Thyroid gland (tissue), 4 donors: ENCODE results near the gene LSP1. TPM values are rescaled to one million over a fixed set of nuclear protein-coding genes. Genes with fewer than 3 reads are reported as not detected.

Experiments
- DNase-seq, 2 donors: peaks; one replicate each; pipeline ENCODE4 v3.0.0-alpha.2; 2019
- H3K27ac ChIP-seq, 3 donors: fragments of 200-600 bp; sonication (generic); 1 replicate in 2 of 3; 2 replicates in 1 of 3; pipeline ENCODE4 v1.5.1; 2016 to 2019; ENCODE audit warnings: mild to moderate bottlenecking in 1 of 3, moderate library complexity in 1 of 3
- H3K27me3 ChIP-seq: fragments of 200-600 bp; sonication (generic); one replicate; pipeline ENCODE4 v1.5.1; 2019
- H3K36me3 ChIP-seq, 2 donors: fragments of 200-600 bp; sonication (generic); one replicate each; pipeline ENCODE4 v1.5.1; 2016 to 2019
- H3K4me1 ChIP-seq, 2 donors: fragments of 200-600 bp; sonication (generic); one replicate each; pipeline ENCODE4 v1.5.1; 2017 to 2019
- H3K4me3 ChIP-seq, 3 donors: fragments of 200-600 bp; sonication (generic); replicated peaks in 1 of 3; 1 replicate in 2 of 3; 2 replicates in 1 of 3; pipeline ENCODE4 v1.5.1; 2016; ENCODE audit warnings: mild to moderate bottlenecking in 1 of 3
- H3K9me3 ChIP-seq: fragments of 200-600 bp; sonication (generic); one replicate; pipeline ENCODE4 v1.5.1; 2017
- POLR2A ChIP-seq, 2 donors: fragments of 450-650 bp; IDR thresholded peaks; one replicate each; pipeline ENCODE4 v1.6.1; 2017; ENCODE audit warnings: antibody characterized with exemption in 2 of 2, mild to moderate bottlenecking in 2 of 2, moderate library complexity in 1 of 2
- WGBS, 2 donors: methylation state at CpG; one replicate each; pipeline ENCODE4 v1.1.5; 2017; 5-methylcytosine and 5-hydroxymethylcytosine counted together
- intact Hi-C: fragments of 100-400 bp; cut with DNase I; formaldehyde crosslinking; loops from one replicate; pipeline ENCODE4 v1.15.1; 2023
- total RNA-seq, 4 donors: library from RNA; depleted of rRNA; stranded (reverse); fragments of >200 nt; gene quantifications; one replicate each; pipeline ENCODE4 v1.2.3, GENCODE V29; 2016
- TF ChIP-seq, protein P1 (sequence below), 6 experiments: fragments of 200-600 bp in 3 of 6; fragments of 450-650 bp in 3 of 6; sonication (generic) in 3 of 6; IDR thresholded peaks; one replicate each; pipeline ENCODE4 v1.5.1; 2016 to 2019; ENCODE audit warnings: antibody characterized with exemption in 6 of 6, mild to moderate bottlenecking in 2 of 6, inconsistent platforms in 1 of 6, moderate library complexity in 1 of 6

The LSP1 gene
- total RNA-seq, 4 donors from 2014 or later = 6.7 to 26.1 (median 10.5) TPM

DNA sequence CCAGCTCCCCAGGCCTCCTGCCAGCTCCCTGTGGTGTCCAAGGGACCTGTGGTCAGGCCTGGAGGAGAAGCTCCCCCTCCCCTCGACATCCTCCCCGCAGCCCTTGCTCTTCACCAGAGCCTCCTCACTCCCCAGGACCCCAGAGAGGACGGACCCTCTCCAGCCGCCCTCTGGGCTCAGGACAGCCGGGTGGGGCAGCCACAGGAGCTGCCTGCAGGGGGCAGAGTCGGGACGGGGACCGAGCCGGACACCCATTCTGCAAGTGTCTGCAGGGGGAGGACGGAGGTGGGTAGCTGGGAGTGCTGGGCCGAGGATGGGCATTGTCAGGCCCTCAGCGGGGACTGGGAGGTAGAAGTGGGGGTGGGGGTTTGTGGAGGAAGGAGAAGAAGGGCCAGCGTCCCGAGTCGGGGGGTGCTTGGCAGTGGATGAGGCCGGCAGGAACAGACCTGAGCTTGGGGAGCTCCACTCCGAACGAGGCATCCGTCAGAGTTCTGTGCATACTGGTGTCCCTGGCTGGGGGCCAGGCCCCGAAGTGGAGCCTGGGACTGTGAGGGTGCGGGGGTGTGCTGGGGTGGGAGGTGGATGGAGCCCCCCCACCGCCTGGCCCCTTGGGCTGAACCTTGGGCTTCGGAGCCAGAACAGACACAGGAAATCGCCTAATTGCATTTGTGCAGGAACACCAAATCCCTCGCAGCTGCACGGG is 23.6 kb downstream of the LSP1 start:
- no peak overlapping the region for H3K4me3 ChIP-seq
- intact Hi-C loops = no loop called here

DNA sequence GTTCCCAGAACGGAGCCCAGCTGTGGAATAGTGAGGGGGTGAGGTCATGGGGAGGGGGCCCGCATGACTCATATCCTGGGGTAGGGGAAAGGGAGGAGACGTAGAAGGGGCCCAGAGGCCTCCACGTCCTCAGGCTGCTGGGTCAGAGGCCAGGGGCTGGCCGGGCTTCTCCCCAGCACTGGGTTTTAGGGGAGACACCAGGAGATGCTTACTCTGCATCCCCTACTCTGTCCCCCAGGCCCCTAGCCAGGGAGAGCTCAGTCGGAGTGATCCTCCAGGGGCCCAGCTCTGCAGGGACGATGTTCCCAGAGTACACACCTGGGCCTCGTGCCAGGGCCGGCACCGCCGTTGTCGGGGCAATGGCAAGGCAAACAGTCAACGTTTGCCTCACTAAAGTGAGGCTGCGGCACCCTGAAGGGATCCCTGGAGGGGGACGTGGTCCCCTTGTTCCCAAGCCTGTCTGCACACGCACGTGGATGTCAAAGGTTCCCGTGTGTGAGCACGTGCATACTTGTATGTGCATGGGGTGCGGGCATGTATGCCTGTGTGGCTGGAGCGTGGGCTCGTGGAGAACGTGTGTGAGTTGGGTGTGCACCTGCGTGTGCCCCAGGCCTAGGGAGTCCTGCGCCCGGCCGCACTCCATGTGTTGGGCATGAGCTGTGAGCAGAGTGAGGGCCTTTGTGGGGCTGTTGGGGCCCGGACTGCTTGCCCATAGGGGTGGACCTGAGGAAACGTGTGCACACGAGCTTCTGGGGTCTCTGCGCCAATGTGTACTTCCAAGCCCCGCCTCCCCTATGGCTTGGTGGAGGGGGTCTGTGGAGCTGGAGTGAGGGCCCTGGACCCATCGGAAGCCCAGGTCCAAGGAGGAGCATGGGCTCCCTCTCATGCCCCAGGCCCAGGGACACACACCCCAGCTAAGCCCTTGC is 24.6 kb downstream of the LSP1 start:
- H3K4me1 ChIP-seq = peaks cover 5 to 29% of the 10 kb centered on the region in 2 donors
- intact Hi-C loops = no loop called here

More for the DNA sequence above, 23.6 kb downstream of the LSP1 start:
- 41 to 54% methylated on average over 20 to 23 of the region's 26 CpGs for WGBS, 2 donors
- Histone ChIP-seq H3K27me3 (no peaks in the 10 kb centered on the region), H3K36me3 (no peaks in the 10 kb centered on the region), H3K27ac (peak overlapping the region in 1 of 3 donors; percentile 17), H3K9me3 (no peaks in the 10 kb centered on the region), H3K4me1 (peaks cover 0 to 21% of the 10 kb centered on the region in 2 donors)
- TF ChIP-seq POLR2A (IDR thresholded peaks at IDR 0.05) = no peak
- TF ChIP-seq, protein P1, sequence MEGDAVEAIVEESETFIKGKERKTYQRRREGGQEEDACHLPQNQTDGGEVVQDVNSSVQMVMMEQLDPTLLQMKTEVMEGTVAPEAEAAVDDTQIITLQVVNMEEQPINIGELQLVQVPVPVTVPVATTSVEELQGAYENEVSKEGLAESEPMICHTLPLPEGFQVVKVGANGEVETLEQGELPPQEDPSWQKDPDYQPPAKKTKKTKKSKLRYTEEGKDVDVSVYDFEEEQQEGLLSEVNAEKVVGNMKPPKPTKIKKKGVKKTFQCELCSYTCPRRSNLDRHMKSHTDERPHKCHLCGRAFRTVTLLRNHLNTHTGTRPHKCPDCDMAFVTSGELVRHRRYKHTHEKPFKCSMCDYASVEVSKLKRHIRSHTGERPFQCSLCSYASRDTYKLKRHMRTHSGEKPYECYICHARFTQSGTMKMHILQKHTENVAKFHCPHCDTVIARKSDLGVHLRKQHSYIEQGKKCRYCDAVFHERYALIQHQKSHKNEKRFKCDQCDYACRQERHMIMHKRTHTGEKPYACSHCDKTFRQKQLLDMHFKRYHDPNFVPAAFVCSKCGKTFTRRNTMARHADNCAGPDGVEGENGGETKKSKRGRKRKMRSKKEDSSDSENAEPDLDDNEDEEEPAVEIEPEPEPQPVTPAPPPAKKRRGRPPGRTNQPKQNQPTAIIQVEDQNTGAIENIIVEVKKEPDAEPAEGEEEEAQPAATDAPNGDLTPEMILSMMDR (IDR thresholded peaks at IDR 0.05) = peak in 3 of 6 experiments; percentile 12 to 25 (median 13)
- peak in 1 of 2 donors; percentile 14 for DNase-seq

DNA sequence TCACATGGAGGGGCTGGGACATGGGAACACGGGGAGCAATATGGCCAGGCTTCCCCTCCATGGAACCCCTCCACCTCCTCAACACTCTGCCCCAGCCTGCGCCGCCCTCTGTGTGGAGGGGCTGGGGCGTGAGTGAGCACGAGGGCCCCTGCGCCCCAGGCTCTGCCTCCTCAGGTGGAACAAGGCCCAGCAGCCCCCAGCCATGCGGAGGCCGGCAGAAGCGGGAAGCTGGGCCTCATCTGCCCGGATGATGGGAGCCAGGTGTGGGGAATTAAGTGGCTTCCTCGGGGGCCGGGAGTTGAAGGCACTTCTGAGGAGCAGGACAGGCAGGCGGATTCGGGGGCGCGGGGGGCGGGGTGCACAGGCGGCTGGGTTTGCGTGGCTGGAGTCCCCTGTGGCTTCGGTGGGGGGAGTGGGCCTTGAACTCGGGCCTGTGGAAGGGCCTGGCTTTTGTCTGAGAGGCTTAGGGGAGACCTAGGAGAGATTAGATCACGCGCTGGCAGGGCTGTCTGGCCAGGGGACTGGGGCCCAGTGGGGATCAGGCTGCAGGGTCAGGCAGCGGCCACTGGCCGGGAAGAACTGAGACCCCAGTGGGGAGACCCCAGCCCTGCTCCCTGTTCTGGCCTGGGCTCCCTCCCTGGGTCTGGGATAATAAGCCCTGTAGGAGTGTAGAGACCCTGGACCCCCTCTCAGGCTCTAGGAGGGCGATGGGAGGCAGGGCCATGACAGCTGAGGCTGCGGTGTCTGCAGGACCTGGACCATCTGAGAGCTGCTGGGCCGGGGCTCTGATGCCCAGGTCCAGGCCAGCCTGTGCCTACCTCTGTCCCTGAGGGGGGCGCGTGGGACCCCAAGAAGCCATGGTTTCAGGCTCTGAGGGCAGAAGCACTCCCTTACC is 25.5 kb downstream of the LSP1 start:
- Histone ChIP-seq H3K36me3 (no peaks in the 10 kb centered on the region), H3K4me1 (peaks cover 5 to 29% of the 10 kb centered on the region in 2 donors), H3K27ac (no peak overlapping the region), H3K27me3 (no peaks in the 10 kb centered on the region), H3K9me3 (no peaks in the 10 kb centered on the region), H3K4me3 (no peak overlapping the region)
- no peak for DNase-seq
- TF ChIP-seq POLR2A (IDR thresholded peaks at IDR 0.05) = no peak
- TF ChIP-seq, protein P1 (IDR thresholded peaks at IDR 0.05) = no peak
- 84 to 92% methylated on average over 29 to 30 of the region's 30 CpGs for WGBS, 2 donors
- intact Hi-C loops = no loop called here

More for the DNA sequence above, 24.6 kb downstream of the LSP1 start:
- peak in 1 of 2 donors; percentile 29 for DNase-seq
- H3K27me3 ChIP-seq = no peaks in the 10 kb centered on the region
- no peak for TF ChIP-seq POLR2A (IDR thresholded peaks at IDR 0.05)
- TF ChIP-seq, protein P1 (IDR thresholded peaks at IDR 0.05) = no peak
- H3K9me3 ChIP-seq = no peaks in the 10 kb centered on the region
- no peaks in the 10 kb centered on the region for H3K36me3 ChIP-seq
- H3K4me3 ChIP-seq = no peak overlapping the region
- no peak overlapping the region for H3K27ac ChIP-seq
- 42 to 83% methylated on average over 10 to 12 of the region's 33 CpGs for WGBS, 2 donors

DNA sequence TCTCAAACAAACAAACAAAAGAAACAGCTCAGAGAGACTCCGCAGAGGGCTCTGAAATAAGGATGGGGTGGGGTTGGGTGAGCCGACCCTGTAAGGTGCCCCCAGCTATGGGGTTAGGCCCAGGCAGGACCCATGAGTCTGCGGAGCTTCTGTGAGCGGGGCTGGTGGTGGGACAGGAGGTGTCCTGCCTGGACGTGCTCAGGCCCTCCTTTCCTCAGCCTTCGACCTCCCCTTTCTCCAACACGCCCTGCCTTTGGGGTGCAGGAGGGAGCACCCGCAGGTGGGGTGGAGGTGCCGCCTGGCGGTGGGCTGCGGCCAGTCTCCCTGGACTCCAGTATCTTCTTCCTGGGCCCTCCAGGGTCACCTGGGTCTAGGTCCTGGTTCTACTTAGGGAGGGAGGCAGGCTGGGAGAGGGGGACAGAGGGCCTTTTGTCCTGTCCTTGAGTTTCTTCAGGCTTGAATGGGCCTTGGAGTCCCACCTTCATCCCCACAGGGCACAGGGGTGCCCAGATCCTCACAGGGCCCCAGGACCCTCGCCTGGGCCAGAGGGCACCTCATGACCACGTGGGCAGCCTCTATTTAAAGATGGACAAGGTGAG is 26.6 kb downstream of the LSP1 start:
- intact Hi-C loops = no loop called here
- H3K4me1 ChIP-seq = peaks cover 5 to 29% of the 10 kb centered on the region in 2 donors
- WGBS, 2 donors = 87 to 92% methylated on average over 4 to 11 of the region's 13 CpGs

More for the DNA sequence above, 26.6 kb downstream of the LSP1 start:
- Histone ChIP-seq H3K27me3 (no peaks in the 10 kb centered on the region), H3K9me3 (no peaks in the 10 kb centered on the region), H3K4me3 (no peak overlapping the region), H3K27ac (no peak overlapping the region), H3K36me3 (no peaks in the 10 kb centered on the region)
- no peak for TF ChIP-seq POLR2A (IDR thresholded peaks at IDR 0.05)
- TF ChIP-seq, protein P1 (IDR thresholded peaks at IDR 0.05) = no peak
- DNase-seq = no peak
